HepG2 (cell line): ENCODE results near the gene AMIGO3. TPM values are rescaled to one million over a fixed set of nuclear protein-coding genes. Genes with fewer than 3 reads are reported as not detected.

ENCODE experiments used
- ATAC-seq: fragments of 200-7000 bp; cut with Tn5 transposase; 3 replicates; pipeline ENCODE4 v1.9.1; 2020; ENCODE audit warnings: mild to moderate bottlenecking, moderate library complexity
- BruUV-seq: library from RNA; stranded (reverse); fragments of 400-500 nt; replicated peaks from 2 replicates; lab custom pipeline; 2021; lab: Mats Ljungman, UMichigan
- CTCF ChIA-PET: fragments of 300-600 bp; formaldehyde crosslinking; extraction: SDS; loops from one replicate; lab custom pipeline; 2021; ENCODE audit warnings: low total read pairs, inconsistent platforms, low intra/inter-chr PET ratio; lab: Yijun Ruan, JAX
- POLR2A ChIA-PET: fragments of 350-600 bp; sonication (Branson Sonifier 250); formaldehyde crosslinking; loops from one replicate; lab custom pipeline; 2020; ENCODE audit warnings: antibody characterized with exemption, inconsistent platforms; lab: Yijun Ruan, JAX
- DNase-seq: peaks from one replicate; pipeline ENCODE4 v3.0.0-alpha.2; 2015; ENCODE audit warnings: low spot score
- FAIRE-seq: peaks from 3 replicates; lab custom pipeline; 2011; peaks lifted over from hg19 to GRCh38; lab: Jason Lieb, UNC
- H2AFZ ChIP-seq: one replicate; pipeline ENCODE4 v1.6.1; 2011; ENCODE audit warnings: low read length, inconsistent platforms
- H3K27ac ChIP-seq: fragments of 300-600 bp; 3 replicates; pipeline ENCODE4 v1.8.0; 2011; ENCODE audit warnings: mixed run types, mild to moderate bottlenecking, mixed read lengths, low read length, inconsistent platforms; ENCODE audit not compliant: insufficient read depth; ENCODE audit errors: extremely low read length
- H3K27me3 ChIP-seq, 2 experiments: fragments of 200-600 bp in 1 of 2; 2 replicates in 1 of 2; 3 replicates in 1 of 2; pipeline versions ENCODE4 v1.6.0 to v1.8.0; 2011; ENCODE audit warnings: low read length in 2 of 2, mild to moderate bottlenecking in 2 of 2, moderate library complexity in 2 of 2, inconsistent platforms in 1 of 2; ENCODE audit not compliant: insufficient read depth in 2 of 2, control insufficient read depth in 1 of 2
- H3K36me3 ChIP-seq, 2 experiments: fragments of 200-600 bp in 1 of 2; replicated peaks in 1 of 2; 2 replicates in 1 of 2; 3 replicates in 1 of 2; pipeline versions ENCODE4 v1.5.1 to v1.8.0; 2011; ENCODE audit warnings: low read length in 2 of 2, inconsistent platforms in 1 of 2; ENCODE audit not compliant: insufficient read depth in 2 of 2, control insufficient read depth in 1 of 2
- H3K4me1 ChIP-seq: 2 replicates; pipeline ENCODE4 v1.5.1; 2012; ENCODE audit warnings: low read length, inconsistent platforms; ENCODE audit not compliant: insufficient read depth
- H3K4me2 ChIP-seq: 2 replicates; pipeline ENCODE4 v1.6.0; 2011; ENCODE audit warnings: low read depth, low read length, inconsistent platforms
- H3K4me3 ChIP-seq, 3 experiments: fragments of 200-600 bp in 1 of 3; sonication (generic), shearing (Covaris generic) in 1 of 3; replicated peaks in 1 of 3; 2 replicates each; pipeline ENCODE4 v1.5.1; 2011 to 2016; ENCODE audit warnings: low read length in 3 of 3, inconsistent platforms in 2 of 3, low read depth in 2 of 3, mild to moderate bottlenecking in 2 of 3, control low read depth in 1 of 3, mixed read lengths in 1 of 3; ENCODE audit not compliant: insufficient read depth in 1 of 3
- H3K79me2 ChIP-seq: one replicate; pipeline ENCODE4 v1.6.1; 2011; ENCODE audit warnings: low read length, inconsistent platforms; ENCODE audit not compliant: insufficient read depth
- H3K9ac ChIP-seq: 2 replicates; pipeline ENCODE4 v1.6.0; 2011; ENCODE audit warnings: mild to moderate bottlenecking, low read depth, low read length, inconsistent platforms; ENCODE audit not compliant: insufficient read depth
- H3K9me3 ChIP-seq: 2 replicates; pipeline ENCODE4 v1.5.1; 2012; ENCODE audit warnings: mild to moderate bottlenecking, low read length
- H4K20me1 ChIP-seq: 2 replicates; pipeline ENCODE4 v1.6.0; 2011; ENCODE audit warnings: inconsistent platforms, mild to moderate bottlenecking, low read length, moderate library complexity; ENCODE audit not compliant: insufficient read depth
- ATF1 ChIP-seq: IDR thresholded peaks from 2 replicates; pipeline ENCODE4 v1.6.1; 2016; ENCODE audit warnings: mild to moderate bottlenecking, control low read depth
- ISX ChIP-seq: sonication (generic); formaldehyde crosslinking; conservative IDR thresholded peaks from 2 replicates; pipeline ENCODE4 v1.5.0; 2020; ENCODE audit warnings: missing genetic modification reagents
- KAT7 ChIP-seq: IDR thresholded peaks from 2 replicates; pipeline ENCODE4 v1.6.1; 2018; ENCODE audit warnings: borderline replicate concordance, missing compliant biosample characterization
- SP140L ChIP-seq: sonication (generic); formaldehyde crosslinking; IDR thresholded peaks from 2 replicates; pipeline ENCODE4 v1.4.0; 2020; ENCODE audit warnings: missing genetic modification reagents, borderline replicate concordance
- UBTF ChIP-seq: sonication (generic); formaldehyde crosslinking; IDR thresholded peaks from 2 replicates; pipeline ENCODE4 v1.4.0; 2020; ENCODE audit warnings: mild to moderate bottlenecking, missing genetic modification reagents
- ZNF264 ChIP-seq: sonication (generic); formaldehyde crosslinking; IDR thresholded peaks from 2 replicates; pipeline ENCODE4 v1.4.0; 2020; ENCODE audit warnings: missing genetic modification reagents
- ZNF766 ChIP-seq: sonication (generic); formaldehyde crosslinking; IDR thresholded peaks from 2 replicates; pipeline ENCODE4 v1.5.0; 2020; ENCODE audit warnings: missing genetic modification reagents, borderline replicate concordance
- WGBS: methylation state at CpG from one replicate; pipeline ENCODE4 v1.1.6; 2017; ENCODE audit warnings: low lambda C conversion rate; 5-methylcytosine and 5-hydroxymethylcytosine counted together
- in situ Hi-C: cut with HindIII; loops from 2 replicates; pipeline ENCODE4 v1.10.0; 2017; ENCODE audit warnings: low pct_unique_long_range_greater_than_20kb; ENCODE audit not compliant: extremely low pct_ligation_motif_present
- intact Hi-C: fragments of 100-400 bp; cut with micrococcal nuclease; formaldehyde crosslinking; loops from one replicate; pipeline ENCODE4 v1.10.0; 2022; ENCODE audit not compliant: unreplicated experiment
- polyA plus RNA-seq, 8 experiments: library from polyadenylated mRNA; depleted of rRNA in 3 of 8; stranded (reverse) in 7 of 8; unstranded in 1 of 8; fragments of >200 nt; fragmentation: Illumina TruSeq in 4 of 8; extraction: Trizol in 4 of 8; gene quantifications; 2 replicates each; pipeline versions ENCODE4 v1.2.1 to v1.2.3, GENCODE V29; 2011 to 2016; ENCODE audit warnings: low read depth in 4 of 8, missing spikeins in 1 of 8, mixed read lengths in 1 of 8; ENCODE audit not compliant: insufficient read depth in 1 of 8
- total RNA-seq, 5 experiments: library from RNA; depleted of rRNA; stranded (reverse); fragments of >200 nt; fragmentation: Illumina TruSeq; extraction: Trizol; gene quantifications; 2 replicates each; pipeline ENCODE4 v1.2.3, GENCODE V29; 2016; ENCODE audit warnings: low read depth in 1 of 5
- TF ChIP-seq, protein P1 (sequence below): sonication (generic); formaldehyde crosslinking; IDR thresholded peaks from 2 replicates; pipeline ENCODE4 v1.4.0; 2020; ENCODE audit warnings: low read depth, mild to moderate bottlenecking, missing genetic modification reagents

Gene AMIGO3
- total and polyA plus RNA-seq, 2 of the 13 experiments (the other 11 are each of a cell fraction or from before 2014, with no cell fraction given), result 0.35 TPM; not detected in 1

DNA sequence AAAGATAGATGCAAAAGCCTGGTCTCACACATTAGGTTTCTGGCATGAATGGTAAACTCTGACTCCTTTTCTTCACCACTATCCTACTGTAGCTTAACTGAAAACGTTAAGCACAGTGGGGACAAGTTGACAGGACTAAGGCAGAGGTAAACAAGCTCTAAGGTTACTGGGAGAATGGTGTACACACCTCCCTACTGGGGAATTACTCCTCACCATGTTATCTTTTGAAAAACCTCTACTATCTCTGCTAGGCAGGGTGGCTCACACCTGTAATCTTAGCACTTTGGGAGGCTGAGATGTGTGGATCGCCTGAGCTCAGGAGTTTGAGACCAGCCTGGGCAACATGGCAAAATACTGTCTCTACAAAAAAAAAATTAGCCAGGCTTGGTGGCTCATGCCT, 37.7 kb upstream of the AMIGO3 start:
- peaks cover 74% of the 10 kb centered on the region for H3K79me2 ChIP-seq
- POLR2A ChIA-PET, result interaction anchor here (1.3 kb wide), 1 partner anchor 46 kb away, joined by 4 read pairs; the partner anchor contains the start of gene INKA1

More for the DNA sequence above, 37.7 kb upstream of the AMIGO3 start:
- CTCF ChIA-PET, result no interaction called here
- Histone ChIP-seq H4K20me1 (peaks cover 4% of the 10 kb centered on the region; the same call in 1 of the 2 replicates), H3K36me3 (peaks cover 2 to 12% of the 10 kb centered on the region in 2 experiments; a peak in 2 of 5 replicates), H3K9ac (no peak overlapping the region), H2AFZ (no peak overlapping the region), H3K27me3 (no peaks in the 10 kb centered on the region), H3K4me1 (peaks cover 11% of the 10 kb centered on the region), H3K27ac (no peak overlapping the region), H3K4me2 (no peak overlapping the region), H3K9me3 (no peaks in the 10 kb centered on the region), H3K4me3 (no peak overlapping the region)
- intact Hi-C loops, result no loop called here
- FAIRE-seq, result no peak
- BruUV-seq, result no TSS peak
- 79% methylated on average over 2 of the region's 2 CpGs for WGBS
- ATAC-seq, result no peak; the same call in 2 of the 3 replicates
- TF ChIP-seq ZNF766 (CRISPR knock-in tag) (no peak), ATF1 (CRISPR knock-in tag) (no peak), ISX (CRISPR knock-in tag) (no peak), UBTF (no peak), KAT7 (CRISPR knock-in tag) (no peak), ZNF264 (no peak), SP140L (CRISPR knock-in tag) (no peak)
- TF ChIP-seq, protein P1, sequence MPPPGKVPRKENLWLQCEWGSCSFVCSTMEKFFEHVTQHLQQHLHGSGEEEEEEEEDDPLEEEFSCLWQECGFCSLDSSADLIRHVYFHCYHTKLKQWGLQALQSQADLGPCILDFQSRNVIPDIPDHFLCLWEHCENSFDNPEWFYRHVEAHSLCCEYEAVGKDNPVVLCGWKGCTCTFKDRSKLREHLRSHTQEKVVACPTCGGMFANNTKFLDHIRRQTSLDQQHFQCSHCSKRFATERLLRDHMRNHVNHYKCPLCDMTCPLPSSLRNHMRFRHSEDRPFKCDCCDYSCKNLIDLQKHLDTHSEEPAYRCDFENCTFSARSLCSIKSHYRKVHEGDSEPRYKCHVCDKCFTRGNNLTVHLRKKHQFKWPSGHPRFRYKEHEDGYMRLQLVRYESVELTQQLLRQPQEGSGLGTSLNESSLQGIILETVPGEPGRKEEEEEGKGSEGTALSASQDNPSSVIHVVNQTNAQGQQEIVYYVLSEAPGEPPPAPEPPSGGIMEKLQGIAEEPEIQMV (CRISPR knock-in tag), result no peak
- no peak for DNase-seq
- in situ Hi-C loops, result no loop called here
